K562 (cell line): ENCODE measurements around the gene PHC1. TPM values are rescaled to one million over a fixed set of nuclear protein-coding genes. Genes with fewer than 3 reads are reported as not detected.

Experiments
- ATAC-seq: fragments of 200-7000 bp; cut with Tn5 transposase; 3 replicates; pipeline ENCODE4 v1.9.1; 2020; ENCODE audit warnings: moderate library complexity
- BruUV-seq: library from RNA; stranded (reverse); fragments of 400-500 nt; replicated peaks from 2 replicates; lab custom pipeline; 2021; lab: Mats Ljungman, UMichigan
- CTCF ChIA-PET: fragments of 300-600 bp; formaldehyde crosslinking; extraction: SDS; loops from one replicate; lab custom pipeline; 2021; ENCODE audit warnings: low intra/inter-chr PET ratio; lab: Yijun Ruan, JAX
- POLR2A ChIA-PET: fragments of 300-600, 350-650 bp; sonication (Branson Sonifier 250); formaldehyde crosslinking; extraction: SDS; loops from one replicate; lab custom pipeline; 2021; ENCODE audit warnings: antibody characterized with exemption, inconsistent platforms; lab: Yijun Ruan, JAX
- DNase-seq, 4 experiments: peaks; one replicate each; pipeline versions ENCODE4 v3.0.0 to v3.0.0-alpha.2; 2011 to 2018; ENCODE audit warnings: low spot score in 3 of 4, mixed read lengths in 3 of 4; ENCODE audit errors: extremely low read depth in 1 of 4
- FAIRE-seq: peaks from 2 replicates; lab custom pipeline; 2011; peaks lifted over from hg19 to GRCh38; lab: Jason Lieb, UNC
- H2AFZ ChIP-seq: 2 replicates; pipeline ENCODE4 v1.6.0; 2011; ENCODE audit warnings: low read depth, low read length, control low read depth, inconsistent platforms
- H3K27ac ChIP-seq: fragments of 200-600 bp; 3 replicates; pipeline ENCODE4 v1.8.0; 2011; ENCODE audit warnings: low read depth, mild to moderate bottlenecking, control low read depth, inconsistent platforms, low read length, moderate library complexity, mixed read lengths; ENCODE audit errors: extremely low read depth
- H3K27me3 ChIP-seq, 2 experiments: fragments of 300-600 bp in 1 of 2; 2 replicates in 1 of 2; 3 replicates in 1 of 2; pipeline versions ENCODE4 v1.6.0 to v1.8.0; 2011; ENCODE audit warnings: inconsistent platforms in 2 of 2, low read length in 2 of 2, mild to moderate bottlenecking in 1 of 2, mixed read lengths in 1 of 2, moderate library complexity in 1 of 2; ENCODE audit not compliant: control insufficient read depth in 2 of 2, insufficient read depth in 2 of 2
- H3K36me3 ChIP-seq: fragments of 300-600 bp; 3 replicates; pipeline ENCODE4 v1.8.0; 2011; ENCODE audit warnings: mild to moderate bottlenecking, low read length, inconsistent platforms; ENCODE audit not compliant: control insufficient read depth, insufficient read depth
- H3K4me1 ChIP-seq, 2 experiments: fragments of 200-600 bp in 1 of 2; replicated peaks in 1 of 2; 2 replicates in 1 of 2; 3 replicates in 1 of 2; pipeline versions ENCODE4 v1.5.1 to v1.8.0; 2011; ENCODE audit warnings: inconsistent platforms in 2 of 2, low read length in 2 of 2, mild to moderate bottlenecking in 1 of 2, mixed read lengths in 1 of 2, moderate library complexity in 1 of 2; ENCODE audit not compliant: control insufficient read depth in 2 of 2, insufficient read depth in 2 of 2
- H3K4me2 ChIP-seq: 2 replicates; pipeline ENCODE4 v1.6.1; 2011; ENCODE audit warnings: low read length, control low read depth, inconsistent platforms, mixed read lengths; ENCODE audit not compliant: insufficient read depth
- H3K4me3 ChIP-seq: fragments of 200-600 bp; sonication (generic), shearing (Covaris generic); 2 replicates; pipeline ENCODE4 v1.5.1; 2016; ENCODE audit warnings: control low read depth, inconsistent platforms
- H3K79me2 ChIP-seq: fragments of 200-600 bp; 3 replicates; pipeline ENCODE4 v1.8.0; 2011; ENCODE audit warnings: low read length, inconsistent platforms; ENCODE audit not compliant: control insufficient read depth, insufficient read depth
- H3K9ac ChIP-seq, 2 experiments: 2 replicates each; pipeline versions ENCODE4 v1.6.0 to v1.6.1; 2011; ENCODE audit warnings: low read depth in 2 of 2, low read length in 2 of 2, control low read depth in 1 of 2, inconsistent platforms in 1 of 2, mild to moderate bottlenecking in 1 of 2, mixed read lengths in 1 of 2; ENCODE audit not compliant: insufficient read depth in 1 of 2
- H3K9me1 ChIP-seq: one replicate; pipeline ENCODE4 v1.6.0; 2011; ENCODE audit warnings: inconsistent platforms, mild to moderate bottlenecking, low read length, moderate library complexity; ENCODE audit not compliant: control insufficient read depth, insufficient read depth
- H3K9me3 ChIP-seq: replicated peaks from 2 replicates; pipeline ENCODE4 v1.5.1; 2011; ENCODE audit warnings: low read depth, low read length, inconsistent platforms; ENCODE audit not compliant: control insufficient read depth, insufficient read depth
- H4K20me1 ChIP-seq: replicated peaks from 2 replicates; pipeline ENCODE4 v1.6.1; 2011; ENCODE audit warnings: low read length, inconsistent platforms, mixed read lengths; ENCODE audit not compliant: control insufficient read depth, insufficient read depth
- BRF2 ChIP-seq: IDR thresholded peaks from 3 replicates; pipeline ENCODE4 v1.6.1; 2011; ENCODE audit warnings: borderline replicate concordance, mild to moderate bottlenecking; ENCODE audit not compliant: insufficient read length, insufficient read depth
- CHD7 ChIP-seq: fragments of 200-600 bp; sonication (generic); IDR thresholded peaks from one replicate; pipeline ENCODE4 v1.6.1; 2012; ENCODE audit warnings: mild to moderate bottlenecking, low read depth, low read length, inconsistent platforms
- MAFF ChIP-seq: IDR thresholded peaks from 2 replicates; pipeline ENCODE4 v1.6.1; 2012; ENCODE audit warnings: low read length, improper control_type of control experiment
- UBTF ChIP-seq, 2 experiments: IDR thresholded peaks; 2 replicates each; pipeline ENCODE4 v1.6.1; 2012; ENCODE audit warnings: improper control_type of control experiment in 2 of 2, low read depth in 2 of 2, low read length in 2 of 2, borderline replicate concordance in 1 of 2
- ZBTB26 ChIP-seq: fragments of 450-650 bp; formaldehyde crosslinking; IDR thresholded peaks from 2 replicates; pipeline ENCODE4 v1.4.0; 2022; ENCODE audit warnings: missing genetic modification characterization
- WGBS: fragments of 100-300 bp; shearing (Covaris generic); methylation state at CpG from one replicate; pipeline ENCODE4 v1.1.6; 2016; ENCODE audit warnings: low coverage, mixed read lengths; ENCODE audit not compliant: insufficient coverage; ENCODE audit errors: missing lambda C conversion rate; 5-methylcytosine and 5-hydroxymethylcytosine counted together
- in situ Hi-C: fragments of 300-500 bp; cut with MboI; formaldehyde crosslinking; loops from 4 replicates; pipeline ENCODE4 v1.15.0; 2018; ENCODE audit warnings: inconsistent platforms, mixed read lengths
- intact Hi-C: fragments of 100-400 bp; cut with micrococcal nuclease; formaldehyde crosslinking; loops from 2 replicates; pipeline ENCODE4 v1.14.2; 2022
- polyA plus RNA-seq, 8 experiments: library from polyadenylated mRNA; depleted of rRNA in 4 of 8; stranded (reverse) in 5 of 8; unstranded in 3 of 8; fragments of >200 nt; fragmentation: Nextera tagmentation in 2 of 8; fragmentation: Illumina TruSeq in 1 of 8; extraction: Ambion mirVana in 2 of 8; extraction: Trizol in 1 of 8; gene quantifications; 2 replicates each; pipeline versions ENCODE4 v1.2.1 to v1.2.3, GENCODE V29; 2011 to 2014; ENCODE audit warnings: inconsistent platforms in 1 of 8, missing spikeins in 1 of 8
- total RNA-seq, 7 experiments: library from RNA; depleted of rRNA in 6 of 7; stranded (reverse); fragments of >200 nt in 6 of 7; fragmentation: Illumina TruSeq in 2 of 7; extraction: Trizol in 2 of 7; gene quantifications; 2 replicates each; pipeline versions ENCODE4 v1.2.1 to v1.2.3, GENCODE V29; 2011 to 2021; ENCODE audit warnings: low replicate concordance in 1 of 7

The PHC1 gene
- total and polyA plus RNA-seq, 9 of the 15 experiments (the other 6 are each of a cell fraction or from before 2014, with no cell fraction given), result 1.9 to 13.7 (median 6.9) TPM

- intact Hi-C loops, result no loop called here
- Histone ChIP-seq H3K9me3 (no peaks in the 10 kb centered on the region), H3K4me2 (no peak overlapping the region), H2AFZ (no peak overlapping the region; the same call in 1 of the 2 replicates), H3K4me3 (no peak overlapping the region), H3K9ac (no peak overlapping the region), H3K27me3 (no peaks in the 10 kb centered on the region), H3K27ac (no peak overlapping the region), H3K36me3 (no peaks in the 10 kb centered on the region), H3K9me1 (no peaks in the 10 kb centered on the region), H3K4me1 (peaks cover 6 to 23% of the 10 kb centered on the region in 2 experiments; a peak in 4 of 5 replicates), H4K20me1 (no peaks in the 10 kb centered on the region), H3K79me2 (peaks cover 7% of the 10 kb centered on the region; the same call in 2 of the 3 replicates)
- POLR2A ChIA-PET, result interaction anchor here (1.0 kb wide), 1 partner anchor 50 kb away, joined by 3 read pairs; no protein-coding TSS in a partner anchor
- WGBS, result 37% methylated on average over 6 of the region's 9 CpGs
- ATAC-seq, result 0 out of 3 replicates have a peak, but pooled peaks have one; percentile 13
- in situ Hi-C loops, result no loop called here
- FAIRE-seq, result no peak
- CTCF ChIA-PET, result no interaction called here
- DNase-seq, result peak; percentile 12 to 20 (median 16)
- no TSS peak for BruUV-seq
- TF ChIP-seq CHD7 (no peak), MAFF (no peak), BRF2 (no peak), ZBTB26 (CRISPR knock-in tag) (no peak), UBTF (IDR thresholded peaks at IDR 0.05; ENCODE audit: borderline replicate concordance in 1 of 2, low read depth in 2 of 2, low read length in 2 of 2) (no peak)
Observed at GRCh38 chr12:8912914-8913313, 1.4 kb upstream of the PHC1 start.
